ENCODE data around the gene COG2. TPM values are rescaled to one million over a fixed set of nuclear protein-coding genes. Genes with fewer than 3 reads are reported as not detected.

The COG2 gene
- total and polyA plus RNA-seq, 4 donors, result 24.2 to 30.8 (median 28.9) TPM

DNA sequence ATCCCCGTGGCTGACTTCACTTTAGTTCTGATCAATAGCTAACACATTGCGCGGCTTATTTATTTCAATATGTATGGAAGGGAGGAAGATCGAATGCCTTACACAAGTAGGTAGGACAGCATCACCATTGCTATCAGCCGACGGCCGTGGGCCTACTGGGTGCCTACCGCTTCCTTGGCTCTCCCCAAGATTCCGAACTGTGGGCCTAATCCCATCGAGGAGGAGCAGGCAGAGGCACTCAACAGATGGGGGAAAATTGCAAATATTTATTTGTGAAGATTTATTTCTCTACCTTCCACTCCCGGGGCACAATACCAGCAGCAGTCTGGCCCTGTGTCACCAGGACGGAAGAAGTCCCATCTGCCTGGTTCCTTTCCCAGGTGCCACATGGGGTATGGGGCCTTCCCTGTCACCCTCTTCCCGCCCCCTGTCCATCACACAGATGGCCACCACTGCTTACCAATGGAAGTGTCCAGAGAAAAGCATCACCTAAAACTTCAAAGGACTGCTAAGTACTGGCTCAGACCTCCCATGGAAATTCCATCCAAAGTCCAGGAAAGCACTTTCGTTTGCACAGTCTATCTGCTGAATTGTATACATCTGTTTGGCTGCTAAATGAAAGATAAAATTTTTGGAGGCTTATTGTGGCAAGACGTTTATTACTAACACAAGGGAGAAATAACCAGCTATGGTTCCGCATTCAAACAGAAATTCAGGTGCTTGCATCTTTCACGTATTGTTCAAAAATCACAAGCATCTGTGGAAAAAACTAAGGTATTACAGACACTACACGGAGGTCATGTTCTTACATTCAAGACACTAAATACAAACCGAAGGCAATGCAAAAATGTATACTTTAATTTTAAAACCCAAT lies 59.9 kb downstream of the COG2 start:
- H3K27ac ChIP-seq (ENCODE audit: low read depth, low read length), result peak overlapping the region; percentile 75
- DNase-seq (ENCODE audit: low read depth in 4 of 6, low spot score in 6 of 6), result peak in 1 of 6 donors; percentile 34
- H3K9me3 ChIP-seq (ENCODE audit: control insufficient read depth, insufficient read depth, low read length), result no peaks in the 10 kb centered on the region
- H3K4me3 ChIP-seq (ENCODE audit: low read depth, low read length), result no peak overlapping the region
- peaks cover 44% of the 10 kb centered on the region for H3K4me1 ChIP-seq (ENCODE audit: control insufficient read depth, insufficient read depth, low read length)
- H3K27me3 ChIP-seq (ENCODE audit: control insufficient read depth, insufficient read depth, low read length), result no peaks in the 10 kb centered on the region
- WGBS (ENCODE audit: insufficient coverage), result 89% methylated on average over 11 of the region's 19 CpGs
- peaks cover 29% of the 10 kb centered on the region for H3K36me3 ChIP-seq (ENCODE audit: control insufficient read depth, insufficient read depth, low read length)

DNA sequence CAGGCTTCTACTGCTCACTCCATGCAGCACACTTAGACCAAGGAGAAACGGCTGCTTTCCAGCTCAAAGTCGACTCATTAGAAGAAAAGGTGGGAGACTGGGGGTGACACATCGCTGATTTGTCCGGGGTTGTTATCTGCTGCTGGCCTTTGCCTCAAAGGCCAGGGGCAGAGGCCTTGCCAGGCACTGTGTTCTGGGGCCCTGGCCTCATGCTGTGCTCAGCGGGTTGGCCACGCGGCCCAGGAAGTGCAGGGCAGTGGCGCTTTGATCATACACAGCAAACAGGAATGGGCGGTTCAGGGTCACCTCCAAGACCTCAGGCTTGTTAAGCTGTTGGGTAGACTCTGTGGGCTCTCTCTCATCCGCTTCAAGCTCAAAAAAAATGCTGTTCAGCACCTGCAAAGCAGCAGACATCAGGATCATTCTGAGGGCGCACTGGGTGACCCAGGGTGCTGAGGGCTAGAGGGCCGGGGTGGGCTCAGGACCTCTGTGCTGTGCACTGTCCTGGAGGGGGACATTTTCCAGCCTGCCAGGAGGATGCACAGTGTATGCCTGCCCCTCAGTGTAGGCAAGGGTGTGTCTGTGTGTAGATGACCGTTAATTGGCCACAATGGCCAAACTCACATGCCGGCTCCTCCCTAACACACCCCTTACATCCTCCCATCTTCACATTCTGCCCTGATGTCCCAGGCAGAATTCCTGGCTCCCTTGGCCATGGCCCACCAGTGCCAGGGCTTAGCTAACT lies 60.8 kb downstream of the COG2 start:
- no peaks in the 10 kb centered on the region for H3K27me3 ChIP-seq (ENCODE audit: control insufficient read depth, insufficient read depth, low read length)
- peaks cover 35% of the 10 kb centered on the region for H3K36me3 ChIP-seq (ENCODE audit: control insufficient read depth, insufficient read depth, low read length)
- no peaks in the 10 kb centered on the region for H3K9me3 ChIP-seq (ENCODE audit: control insufficient read depth, insufficient read depth, low read length)
- 59% methylated on average over 11 of the region's 14 CpGs for WGBS (ENCODE audit: insufficient coverage)
- DNase-seq (ENCODE audit: low read depth in 4 of 6, low spot score in 6 of 6), result no peak
- H3K4me3 ChIP-seq (ENCODE audit: low read depth, low read length), result no peak overlapping the region
- H3K4me1 ChIP-seq (ENCODE audit: control insufficient read depth, insufficient read depth, low read length), result peaks cover 50% of the 10 kb centered on the region
- H3K27ac ChIP-seq (ENCODE audit: low read depth, low read length), result peak overlapping the region; percentile 75

DNA sequence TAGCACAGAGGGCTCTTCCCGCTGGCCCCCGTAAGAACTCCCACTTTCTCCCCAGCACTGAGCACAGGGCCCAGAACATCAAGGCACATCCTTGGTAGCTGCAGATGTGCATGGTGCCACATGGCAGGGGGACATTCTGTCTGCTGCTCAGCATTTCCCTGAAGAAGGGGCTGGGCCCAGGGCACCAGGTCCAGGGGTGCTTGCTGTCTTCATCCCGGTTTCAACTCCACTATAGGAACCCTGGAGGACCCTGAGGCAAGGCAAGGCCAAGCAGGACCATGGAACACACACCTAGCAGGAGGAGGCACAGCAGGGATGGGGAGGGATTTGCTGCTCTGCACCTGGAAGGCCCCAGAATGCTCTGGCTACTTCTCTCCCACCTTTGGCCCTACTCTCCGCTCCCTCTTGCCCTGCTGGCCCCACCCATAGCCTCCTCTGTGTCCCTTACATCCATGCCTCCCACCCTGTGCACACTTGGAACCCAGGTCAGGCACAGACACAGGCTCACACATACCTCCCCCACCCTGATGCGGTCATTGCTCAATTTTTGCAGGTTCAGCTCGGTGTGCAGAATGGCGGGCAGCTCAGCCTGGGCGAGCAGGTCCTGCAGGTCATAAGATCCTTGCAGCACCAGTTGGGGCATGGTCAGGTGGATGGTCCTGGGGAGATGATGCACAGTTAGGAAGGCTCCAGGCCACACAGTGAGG lies 61.6 kb downstream of the COG2 start:
- H3K27me3 ChIP-seq (ENCODE audit: control insufficient read depth, insufficient read depth, low read length), result no peaks in the 10 kb centered on the region
- no peak overlapping the region for H3K27ac ChIP-seq (ENCODE audit: low read depth, low read length)
- peaks cover 35% of the 10 kb centered on the region for H3K36me3 ChIP-seq (ENCODE audit: control insufficient read depth, insufficient read depth, low read length)
- H3K4me1 ChIP-seq (ENCODE audit: control insufficient read depth, insufficient read depth, low read length), result peaks cover 57% of the 10 kb centered on the region
- H3K4me3 ChIP-seq (ENCODE audit: low read depth, low read length), result no peak overlapping the region
- no peaks in the 10 kb centered on the region for H3K9me3 ChIP-seq (ENCODE audit: control insufficient read depth, insufficient read depth, low read length)
- no peak for DNase-seq (ENCODE audit: low read depth in 4 of 6, low spot score in 6 of 6)
- 100% methylated on average over 3 of the region's 8 CpGs for WGBS (ENCODE audit: insufficient coverage)

DNA sequence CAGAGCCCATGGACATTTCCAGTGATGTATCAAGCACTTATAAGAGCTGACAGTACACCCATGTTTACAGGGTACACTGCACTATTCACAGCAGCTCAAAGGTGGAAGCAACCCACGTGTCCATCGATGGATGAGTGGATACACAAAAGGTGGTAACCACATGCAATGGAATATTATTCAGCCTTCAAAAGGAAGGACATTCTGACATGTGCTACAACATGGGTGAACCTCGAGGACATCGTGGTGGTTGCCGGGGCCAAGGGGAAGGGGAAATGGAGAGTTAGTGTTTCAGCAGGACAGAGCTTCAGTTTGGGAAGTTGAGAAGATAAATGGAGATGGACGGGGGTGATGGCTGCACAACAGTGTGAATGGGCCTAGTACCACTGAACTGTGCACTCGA lies 62.5 kb downstream of the COG2 start:
- no peak overlapping the region for H3K4me3 ChIP-seq (ENCODE audit: low read depth, low read length)
- H3K4me1 ChIP-seq (ENCODE audit: control insufficient read depth, insufficient read depth, low read length), result peaks cover 65% of the 10 kb centered on the region
- no peaks in the 10 kb centered on the region for H3K9me3 ChIP-seq (ENCODE audit: control insufficient read depth, insufficient read depth, low read length)
- 98% methylated on average over 5 of the region's 7 CpGs for WGBS (ENCODE audit: insufficient coverage)
- peaks cover 38% of the 10 kb centered on the region for H3K36me3 ChIP-seq (ENCODE audit: control insufficient read depth, insufficient read depth, low read length)
- H3K27ac ChIP-seq (ENCODE audit: low read depth, low read length), result no peak overlapping the region
- DNase-seq (ENCODE audit: low read depth in 4 of 6, low spot score in 6 of 6), result no peak
- H3K27me3 ChIP-seq (ENCODE audit: control insufficient read depth, insufficient read depth, low read length), result no peaks in the 10 kb centered on the region

DNA sequence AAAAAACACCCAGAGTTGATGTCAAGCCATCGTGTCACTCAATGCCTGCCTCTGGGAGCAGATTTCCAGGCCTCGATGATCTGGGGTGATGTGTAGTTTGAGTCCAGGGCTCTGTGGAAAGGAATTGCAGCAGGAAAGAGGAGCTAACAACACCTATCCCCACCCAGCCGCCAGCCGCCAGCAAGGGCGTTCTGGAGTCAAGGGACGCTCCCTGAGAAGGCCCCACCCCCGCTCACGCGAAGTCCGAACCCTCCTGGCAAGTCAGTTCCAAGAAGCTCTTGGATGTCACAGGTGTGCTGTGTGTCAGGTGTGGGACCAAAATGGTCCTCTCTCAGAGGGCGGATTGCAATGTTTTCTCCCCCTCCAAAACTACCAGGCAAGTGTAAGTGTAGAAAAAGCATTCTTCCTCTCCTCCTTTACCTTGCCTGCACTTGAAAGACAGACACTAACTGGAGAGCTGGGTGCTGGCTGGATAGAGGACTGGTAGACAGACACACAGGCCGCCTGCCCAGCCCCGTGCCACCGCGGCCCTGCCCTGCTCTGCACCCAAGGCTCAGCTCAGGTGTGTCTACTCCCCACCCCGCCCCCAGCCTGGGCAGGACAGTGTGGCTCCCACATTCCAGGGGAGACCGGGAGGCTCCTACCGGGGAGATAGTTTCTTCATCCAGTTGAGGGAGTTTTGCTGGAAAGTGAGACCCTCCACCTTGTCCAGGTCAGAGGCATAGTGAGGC lies 63.2 kb downstream of the COG2 start:
- no peaks in the 10 kb centered on the region for H3K27me3 ChIP-seq (ENCODE audit: control insufficient read depth, insufficient read depth, low read length)
- peaks cover 71% of the 10 kb centered on the region for H3K4me1 ChIP-seq (ENCODE audit: control insufficient read depth, insufficient read depth, low read length)
- DNase-seq (ENCODE audit: low read depth in 4 of 6, low spot score in 6 of 6), result no peak
- no peak overlapping the region for H3K27ac ChIP-seq (ENCODE audit: low read depth, low read length)
- no peak overlapping the region for H3K4me3 ChIP-seq (ENCODE audit: low read depth, low read length)
- H3K36me3 ChIP-seq (ENCODE audit: control insufficient read depth, insufficient read depth, low read length), result peaks cover 44% of the 10 kb centered on the region
- H3K9me3 ChIP-seq (ENCODE audit: control insufficient read depth, insufficient read depth, low read length), result no peaks in the 10 kb centered on the region
- 99% methylated on average over 10 of the region's 18 CpGs for WGBS (ENCODE audit: insufficient coverage)

DNA sequence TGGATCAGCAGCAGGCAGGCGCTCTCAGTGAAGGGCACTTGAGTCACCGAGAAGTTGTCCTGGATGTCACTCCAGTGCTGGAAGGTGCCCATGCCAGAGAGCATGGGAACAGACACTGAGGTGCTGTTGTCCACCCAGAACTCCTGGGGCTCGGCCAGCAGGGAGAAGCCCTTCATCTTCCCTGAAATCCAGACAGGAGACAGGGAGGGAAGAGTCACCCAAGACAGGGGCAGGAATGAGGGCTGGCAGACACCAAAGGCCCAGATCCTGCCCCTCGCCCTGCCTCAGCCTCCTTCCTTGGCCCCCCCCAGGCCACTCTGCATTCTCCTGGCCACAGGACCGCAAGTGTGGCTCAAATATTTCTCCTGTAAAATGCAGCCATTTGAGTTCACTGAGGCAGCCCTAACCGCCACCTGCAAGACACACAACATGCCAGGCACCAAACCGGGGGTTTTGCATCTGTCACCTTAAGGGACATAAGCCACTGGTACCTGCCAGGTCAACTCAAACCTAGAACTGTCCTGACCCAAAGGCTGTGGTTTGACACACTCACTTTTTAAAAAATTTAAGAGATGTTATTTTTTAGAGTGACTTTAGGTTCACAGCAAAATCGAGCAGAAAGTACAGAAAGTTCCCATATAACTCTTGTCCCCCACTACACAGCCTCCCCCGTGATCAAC lies 63.9 kb downstream of the COG2 start:
- Histone ChIP-seq H3K9me3 (ENCODE audit: control insufficient read depth, insufficient read depth, low read length) (no peaks in the 10 kb centered on the region), H3K27ac (ENCODE audit: low read depth, low read length) (no peak overlapping the region), H3K4me3 (ENCODE audit: low read depth, low read length) (no peak overlapping the region), H3K36me3 (ENCODE audit: control insufficient read depth, insufficient read depth, low read length) (peaks cover 46% of the 10 kb centered on the region), H3K4me1 (ENCODE audit: control insufficient read depth, insufficient read depth, low read length) (peaks cover 73% of the 10 kb centered on the region), H3K27me3 (ENCODE audit: control insufficient read depth, insufficient read depth, low read length) (no peaks in the 10 kb centered on the region)
- DNase-seq (ENCODE audit: low read depth in 4 of 6, low spot score in 6 of 6), result no peak
- 77% methylated on average over 7 of the region's 9 CpGs for WGBS (ENCODE audit: insufficient coverage)

DNA sequence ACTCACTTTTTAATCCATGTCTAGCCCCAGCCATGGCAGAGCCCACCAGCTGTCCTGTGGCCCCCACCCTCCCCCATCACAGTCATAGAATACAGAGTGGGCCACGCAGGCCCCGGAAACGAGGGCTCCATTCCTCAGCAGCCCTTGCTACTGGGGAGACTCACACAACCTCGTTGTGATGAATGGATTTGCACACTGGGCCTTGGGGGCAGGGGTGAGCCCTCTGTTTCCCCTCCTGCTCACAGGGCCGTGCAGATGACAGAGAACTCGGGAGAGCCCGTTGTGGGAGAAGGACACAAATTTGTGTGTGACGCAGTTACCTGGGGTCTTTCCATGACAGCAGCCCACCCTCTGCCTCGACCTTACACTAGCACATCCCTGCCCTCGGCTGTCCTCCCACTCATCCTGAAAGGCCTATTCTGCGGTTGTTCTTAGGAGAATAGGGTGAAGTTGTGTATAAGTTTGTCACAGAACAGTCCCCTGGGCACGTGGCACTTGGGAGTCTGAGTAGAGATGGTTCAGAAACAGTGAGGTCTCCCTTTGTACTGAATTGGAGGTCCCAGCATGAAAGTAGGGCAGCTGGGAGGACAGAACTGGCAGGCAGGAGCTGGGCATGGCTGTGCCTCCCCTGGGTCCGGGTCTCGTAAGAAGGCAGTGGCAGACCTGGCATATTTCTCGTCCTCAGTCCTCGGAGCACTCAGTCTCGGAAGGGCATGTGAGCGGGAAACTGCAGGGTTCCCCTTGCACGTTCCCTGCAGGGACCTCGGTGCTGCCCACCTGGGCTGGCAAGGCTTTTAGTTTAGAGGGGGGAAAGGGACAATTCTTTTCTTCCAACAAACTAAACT lies 64.8 kb downstream of the COG2 start:
- Histone ChIP-seq H3K4me3 (ENCODE audit: low read depth, low read length) (no peak overlapping the region), H3K27ac (ENCODE audit: low read depth, low read length) (no peak overlapping the region), H3K4me1 (ENCODE audit: control insufficient read depth, insufficient read depth, low read length) (peaks cover 68% of the 10 kb centered on the region), H3K27me3 (ENCODE audit: control insufficient read depth, insufficient read depth, low read length) (no peaks in the 10 kb centered on the region), H3K36me3 (ENCODE audit: control insufficient read depth, insufficient read depth, low read length) (peaks cover 46% of the 10 kb centered on the region), H3K9me3 (ENCODE audit: control insufficient read depth, insufficient read depth, low read length) (no peaks in the 10 kb centered on the region)
- DNase-seq (ENCODE audit: low read depth in 4 of 6, low spot score in 6 of 6), result no peak
- 87% methylated on average over 8 of the region's 20 CpGs for WGBS (ENCODE audit: insufficient coverage)

DNA sequence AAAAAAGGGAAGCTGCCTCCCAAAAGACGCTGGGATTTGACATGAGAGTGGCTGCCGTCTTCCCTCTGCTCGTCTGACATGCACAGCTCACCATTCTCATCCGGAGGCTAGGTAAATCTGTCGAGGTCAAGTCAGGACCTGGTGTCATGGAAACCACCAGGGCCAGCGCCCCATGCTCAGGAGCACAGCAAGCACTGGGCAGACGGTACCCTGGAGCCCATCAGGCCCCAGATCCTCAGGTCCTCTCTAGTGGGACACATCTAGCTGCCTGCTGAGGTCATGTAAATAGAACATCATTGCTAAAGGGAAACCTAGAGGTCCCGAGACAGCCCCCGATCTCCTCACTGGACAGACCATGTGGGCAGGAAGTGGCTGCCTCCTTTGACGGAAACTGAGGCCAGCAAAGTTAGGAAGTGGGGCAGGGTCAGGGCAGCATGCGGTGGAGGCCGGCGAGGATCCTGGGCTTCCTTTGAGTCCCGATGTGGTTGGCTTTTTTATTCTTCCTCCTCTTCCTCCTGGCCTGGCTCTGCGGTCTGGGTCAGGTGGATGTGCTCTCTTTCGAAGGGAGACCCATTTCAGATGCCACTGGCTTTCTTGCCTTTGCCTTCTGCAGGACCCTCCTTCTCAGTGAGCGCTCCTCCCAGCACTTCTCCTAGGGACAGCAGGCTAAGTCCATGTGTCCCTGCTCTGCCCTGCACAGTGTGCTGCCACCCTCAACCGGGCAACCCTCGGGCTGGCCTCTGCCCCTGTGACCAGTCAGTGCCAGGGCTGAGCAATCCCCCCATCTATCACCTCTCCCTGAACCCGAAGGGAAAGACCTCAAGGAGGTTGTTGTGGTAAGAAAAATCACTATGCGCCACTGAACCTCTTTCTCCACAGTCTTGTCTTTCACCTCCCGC lies 65.7 kb downstream of the COG2 start:
- H3K27ac ChIP-seq (ENCODE audit: low read depth, low read length), result no peak overlapping the region

More for the DNA sequence above, 65.7 kb downstream of the COG2 start:
- no peak for DNase-seq (ENCODE audit: low read depth in 4 of 6, low spot score in 6 of 6)
- Histone ChIP-seq H3K4me1 (ENCODE audit: control insufficient read depth, insufficient read depth, low read length) (peaks cover 71% of the 10 kb centered on the region), H3K9me3 (ENCODE audit: control insufficient read depth, insufficient read depth, low read length) (no peaks in the 10 kb centered on the region), H3K4me3 (ENCODE audit: low read depth, low read length) (no peak overlapping the region), H3K27me3 (ENCODE audit: control insufficient read depth, insufficient read depth, low read length) (no peaks in the 10 kb centered on the region), H3K36me3 (ENCODE audit: control insufficient read depth, insufficient read depth, low read length) (peaks cover 44% of the 10 kb centered on the region)
- WGBS (ENCODE audit: insufficient coverage), result 79% methylated on average over 19 of the region's 22 CpGs
